Left lung (tissue), 10 donors: ENCODE data around the gene SLC12A5. TPM values are rescaled to one million over a fixed set of nuclear protein-coding genes. Genes with fewer than 3 reads are reported as not detected.

Experiments used
- ATAC-seq: fragments of 200-7000 bp; cut with Tn5 transposase; one replicate; pipeline ENCODE4 v1.9.1; 2020; ENCODE audit warnings: moderate library complexity
- DNase-seq, 4 donors: peaks; one replicate each; pipeline ENCODE4 v3.0.0-alpha.2; 2013 to 2020
- H3K27ac ChIP-seq, 2 donors: fragments of 200-600 bp; sonication (generic) in 1 of 2; one replicate each; pipeline versions ENCODE4 v1.5.0 to v1.8.0; 2020 to 2021
- H3K27me3 ChIP-seq, 2 donors: fragments of 200-600 bp; sonication (generic) in 1 of 2; one replicate each; pipeline versions ENCODE4 v1.5.0 to v1.8.0; 2020 to 2021
- H3K36me3 ChIP-seq, 2 donors: fragments of 200-600 bp; sonication (generic) in 1 of 2; one replicate each; pipeline versions ENCODE4 v1.5.0 to v1.8.0; 2020 to 2021
- H3K4me1 ChIP-seq, 2 donors: fragments of 200-600 bp; one replicate each; pipeline ENCODE4 v1.8.0; 2021
- H3K4me3 ChIP-seq, 2 donors: fragments of 200-600 bp; sonication (generic) in 1 of 2; one replicate each; pipeline versions ENCODE4 v1.5.0 to v1.8.0; 2020 to 2021; ENCODE audit warnings: mild to moderate bottlenecking in 1 of 2
- H3K9me3 ChIP-seq, 2 donors: fragments of 200-600 bp; sonication (generic) in 1 of 2; one replicate each; pipeline versions ENCODE4 v1.5.0 to v1.8.0; 2020 to 2021
- CTCF ChIP-seq, 2 donors: fragments of 200-600 bp; sonication (generic) in 1 of 2; IDR thresholded peaks; one replicate each; pipeline versions ENCODE4 v1.5.0 to v1.8.0; 2021; ENCODE audit warnings: antibody characterized with exemption in 2 of 2
- intact Hi-C, 2 donors: fragments of 100-400 bp; cut with DNase I; formaldehyde crosslinking; loops; one replicate each; pipeline versions ENCODE4 v1.11.2 to v1.14.2; 2022
- polyA plus RNA-seq, 6 donors: library from polyadenylated mRNA; unstranded; fragments of 120-200 nt; gene quantifications; one replicate each; pipeline ENCODE4 v1.2.1, GENCODE V29; 2013; ENCODE audit not compliant: insufficient read length in 6 of 6
- total RNA-seq, 2 donors: library from RNA; stranded (reverse); fragmentation: NEBNext Ultra II Directional; extraction: Animal tissue kit (Norgen Biotek cat#: 25700); gene quantifications; one replicate each; pipeline ENCODE4 v1.2.1, GENCODE V29; 2021
- donor health status: DM: no; HTN: yes; CAD: no.
- donor health status: DM: no; HTN: no; CAD: no.

The SLC12A5 gene
- total and polyA plus RNA-seq, 8 donors = 0.71 to 2.9 (median 1.5) TPM

GRCh38 chr20:46062621-46063020 is 33.6 kb downstream of the SLC12A5 start:
- TF ChIP-seq CTCF (IDR thresholded peaks at IDR 0.05) = no peak
- peak overlapping the region in 1 of 2 donors; percentile 21 for H3K27ac ChIP-seq
- DNase-seq (no peak), ATAC-seq (no peak)
- intact Hi-C loops = no loop called here
- H3K4me3 ChIP-seq = no peak overlapping the region
- H3K9me3 ChIP-seq = no peaks in the 10 kb centered on the region
- peaks cover 3 to 77% of the 10 kb centered on the region in 2 donors for H3K36me3 ChIP-seq
- peaks cover 2 to 14% of the 10 kb centered on the region in 2 donors for H3K27me3 ChIP-seq
- peaks cover 10 to 48% of the 10 kb centered on the region in 2 donors for H3K4me1 ChIP-seq

- Histone ChIP-seq H3K27ac (peak overlapping the region in 1 of 2 donors; percentile 21), H3K4me3 (no peak overlapping the region), H3K4me1 (peaks cover 5 to 43% of the 10 kb centered on the region in 2 donors), H3K36me3 (peaks cover 3 to 82% of the 10 kb centered on the region in 2 donors), H3K9me3 (no peaks in the 10 kb centered on the region), H3K27me3 (peaks cover 0 to 8% of the 10 kb centered on the region in 2 donors)
- TF ChIP-seq CTCF (IDR thresholded peaks at IDR 0.05) = no peak
- no peak for ATAC-seq
- no peak for DNase-seq
- intact Hi-C loops = no loop called here
Measured at GRCh38 chr20:46063151-46063550, 34.1 kb downstream of the SLC12A5 start.

- ATAC-seq = no peak
- peaks cover 3 to 87% of the 10 kb centered on the region in 2 donors for H3K36me3 ChIP-seq
- no peak overlapping the region for H3K4me3 ChIP-seq
- peaks cover 0 to 3% of the 10 kb centered on the region in 2 donors for H3K27me3 ChIP-seq
- DNase-seq = no peak
- intact Hi-C loops = no loop called here
- H3K9me3 ChIP-seq = no peaks in the 10 kb centered on the region
- no peak for TF ChIP-seq CTCF (IDR thresholded peaks at IDR 0.05)
- peak overlapping the region in 1 of 2 donors; percentile 21 for H3K27ac ChIP-seq
- peaks cover under 1 to 38% of the 10 kb centered on the region in 2 donors for H3K4me1 ChIP-seq
Measured at GRCh38 chr20:46063652-46064054, 34.6 kb downstream of the SLC12A5 start.

GRCh38 chr20:46065006-46065405 is 36.0 kb downstream of the SLC12A5 start:
- Histone ChIP-seq H3K9me3 (no peaks in the 10 kb centered on the region), H3K4me1 (peaks cover 0 to 24% of the 10 kb centered on the region in 2 donors), H3K27me3 (no peaks in the 10 kb centered on the region), H3K27ac (no peak overlapping the region), H3K36me3 (peaks cover 3 to 98% of the 10 kb centered on the region in 2 donors), H3K4me3 (no peak overlapping the region)
- ATAC-seq (no peak), DNase-seq (no peak)
- intact Hi-C loops = no loop called here
- no peak for TF ChIP-seq CTCF (IDR thresholded peaks at IDR 0.05)

- intact Hi-C loops = no loop called here
- TF ChIP-seq CTCF (IDR thresholded peaks at IDR 0.05) = no peak
- peaks cover 3 to 99% of the 10 kb centered on the region in 2 donors for H3K36me3 ChIP-seq
- ATAC-seq (no peak), DNase-seq (no peak)
- H3K4me3 ChIP-seq = no peak overlapping the region
- no peaks in the 10 kb centered on the region for H3K27me3 ChIP-seq
- peaks cover 0 to 17% of the 10 kb centered on the region in 2 donors for H3K4me1 ChIP-seq
- no peaks in the 10 kb centered on the region for H3K9me3 ChIP-seq
- no peak overlapping the region for H3K27ac ChIP-seq
Measured at GRCh38 chr20:46065691-46066090, 36.7 kb downstream of the SLC12A5 start.
